IPS DF 4.7 (cell line): ENCODE data around the gene AIG1.
A peak's percentile ranks its signal among the peaks of the same experiment; 100 is the strongest.
"Not testable (repeated sequence)": the region's sequence is repeated elsewhere in the genome, so short reads cannot be mapped to it uniquely, and the experiment has no call there.

Experiments
- DNase-seq: peaks from one replicate; pipeline ENCODE4 v3.0.0-alpha.2; 2013; ENCODE audit warnings: low spot score; ENCODE audit errors: extremely low read depth

AIG1 gene

GRCh38 chr6:143225929-143226328 lies 165.2 kb downstream of the AIG1 start:
- no peak for DNase-seq

GRCh38 chr6:143227675-143228074 lies 167.0 kb downstream of the AIG1 start:
- DNase-seq: no peak

GRCh38 chr6:143229400-143229799 lies 168.7 kb downstream of the AIG1 start:
- DNase-seq: no peak

GRCh38 chr6:143232849-143233248 lies 172.2 kb downstream of the AIG1 start:
- peak; percentile 19 for DNase-seq

GRCh38 chr6:143233554-143234285 lies 173.0 kb downstream of the AIG1 start:
- no peak for DNase-seq

- DNase-seq: no peak
Observed at GRCh38 chr6:143234734-143235133, 174.0 kb downstream of the AIG1 start.

GRCh38 chr6:143236151-143236798 lies 175.6 kb downstream of the AIG1 start:
- peak; percentile 5 for DNase-seq

GRCh38 chr6:143238306-143238705 lies 177.6 kb downstream of the AIG1 start:
- DNase-seq: no peak

- no peak for DNase-seq
Observed at GRCh38 chr6:143241111-143241510, 180.4 kb downstream of the AIG1 start.

- DNase-seq: no peak
Observed at GRCh38 chr6:143241911-143242310, 181.2 kb downstream of the AIG1 start.

GRCh38 chr6:143243786-143244185 lies 183.1 kb downstream of the AIG1 start:
- DNase-seq: no peak

- no peak for DNase-seq
Observed at GRCh38 chr6:143245656-143246055, 185.0 kb downstream of the AIG1 start.

GRCh38 chr6:143246166-143246775 lies 185.6 kb downstream of the AIG1 start:
- DNase-seq: not testable (repeated sequence)

GRCh38 chr6:143247586-143247985 lies 186.9 kb downstream of the AIG1 start:
- no peak for DNase-seq

GRCh38 chr6:143248359-143248758 lies 187.7 kb downstream of the AIG1 start:
- DNase-seq: no peak

GRCh38 chr6:143251288-143251687 lies 190.6 kb downstream of the AIG1 start:
- no peak for DNase-seq

- DNase-seq: no peak
Observed at GRCh38 chr6:143252961-143253360, 192.3 kb downstream of the AIG1 start.

- DNase-seq: no peak
Observed at GRCh38 chr6:143253586-143253985, 192.9 kb downstream of the AIG1 start.

- no peak for DNase-seq
Observed at GRCh38 chr6:143258945-143259344, 198.3 kb downstream of the AIG1 start.

- DNase-seq: no peak
Observed at GRCh38 chr6:143260857-143261256, 200.2 kb downstream of the AIG1 start.

GRCh38 chr6:143261899-143262436 lies 201.3 kb downstream of the AIG1 start:
- DNase-seq: no peak

GRCh38 chr6:143262859-143263258 lies 202.2 kb downstream of the AIG1 start:
- no peak for DNase-seq
